OCI-LY7 (cell line): ENCODE data around the gene RBM20.

Source experiments
- EZH2phosphoT487 ChIP-seq: fragments of 200-600 bp; sonication (generic); IDR thresholded peaks from 2 replicates; pipeline ENCODE4 v1.6.1; 2018; ENCODE audit warnings: low read depth, borderline replicate concordance, mild to moderate bottlenecking, mixed run types, antibody characterized with exemption, low read length, moderate library complexity, mixed read lengths
- TF ChIP-seq, protein P1 (sequence below): fragments of 200-600 bp; sonication (generic); conservative IDR thresholded peaks from 2 replicates; pipeline ENCODE4 v1.5.1; 2014; ENCODE audit warnings: mild to moderate bottlenecking, antibody characterized with exemption, low read length, moderate library complexity, mixed read lengths

DNA sequence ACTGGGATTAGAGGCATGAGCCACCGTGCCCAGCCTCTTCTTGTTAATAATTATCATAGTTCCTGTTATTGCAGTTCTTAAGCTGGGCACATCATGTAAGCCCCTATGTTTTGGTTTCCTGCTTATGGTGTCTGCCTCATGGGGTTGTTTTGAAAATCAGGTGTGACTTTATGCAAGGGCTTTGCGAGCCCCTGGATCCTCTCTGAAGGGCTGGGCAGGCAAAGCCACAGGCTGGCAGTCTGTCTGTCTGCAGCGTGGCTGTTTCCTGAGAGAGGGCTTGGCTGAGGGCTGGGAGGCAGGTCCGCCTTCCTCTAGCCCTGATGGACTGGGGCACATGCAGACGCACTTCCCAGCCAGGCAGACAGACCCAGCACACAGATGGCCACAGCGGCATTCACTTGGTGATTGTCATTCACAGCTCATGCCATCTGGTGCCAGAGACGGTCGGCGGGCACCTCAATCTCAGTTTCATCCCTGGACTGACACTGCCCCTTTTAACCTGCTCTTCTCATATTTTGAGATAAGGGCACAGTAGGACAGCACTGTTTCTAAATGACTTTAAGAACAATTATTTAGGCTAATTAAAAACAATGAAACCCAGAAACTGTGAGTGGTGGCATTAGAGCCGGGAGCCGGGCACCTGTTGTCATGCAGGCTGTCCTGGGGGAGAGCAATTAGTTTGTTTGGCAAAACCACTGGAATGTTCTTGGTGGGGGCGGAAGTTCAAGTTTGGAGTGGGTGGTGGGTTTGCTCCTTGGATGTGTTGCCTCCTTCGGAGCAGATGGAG lies 35.5 kb downstream of the RBM20 start:
- TF ChIP-seq, protein P1, sequence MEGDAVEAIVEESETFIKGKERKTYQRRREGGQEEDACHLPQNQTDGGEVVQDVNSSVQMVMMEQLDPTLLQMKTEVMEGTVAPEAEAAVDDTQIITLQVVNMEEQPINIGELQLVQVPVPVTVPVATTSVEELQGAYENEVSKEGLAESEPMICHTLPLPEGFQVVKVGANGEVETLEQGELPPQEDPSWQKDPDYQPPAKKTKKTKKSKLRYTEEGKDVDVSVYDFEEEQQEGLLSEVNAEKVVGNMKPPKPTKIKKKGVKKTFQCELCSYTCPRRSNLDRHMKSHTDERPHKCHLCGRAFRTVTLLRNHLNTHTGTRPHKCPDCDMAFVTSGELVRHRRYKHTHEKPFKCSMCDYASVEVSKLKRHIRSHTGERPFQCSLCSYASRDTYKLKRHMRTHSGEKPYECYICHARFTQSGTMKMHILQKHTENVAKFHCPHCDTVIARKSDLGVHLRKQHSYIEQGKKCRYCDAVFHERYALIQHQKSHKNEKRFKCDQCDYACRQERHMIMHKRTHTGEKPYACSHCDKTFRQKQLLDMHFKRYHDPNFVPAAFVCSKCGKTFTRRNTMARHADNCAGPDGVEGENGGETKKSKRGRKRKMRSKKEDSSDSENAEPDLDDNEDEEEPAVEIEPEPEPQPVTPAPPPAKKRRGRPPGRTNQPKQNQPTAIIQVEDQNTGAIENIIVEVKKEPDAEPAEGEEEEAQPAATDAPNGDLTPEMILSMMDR, result no peak
- TF ChIP-seq EZH2phosphoT487, result no peak
